BLaER1 (cell line): ENCODE measurements around the gene FBP1.
A peak's percentile ranks its signal among the peaks of the same experiment; 100 is the strongest.

Experiments
- H3K27ac ChIP-seq: shearing (Covaris generic); formaldehyde crosslinking; 2 replicates; pipeline ENCODE4 v1.8.1; 2022
- H3K27me3 ChIP-seq: shearing (Covaris generic); formaldehyde crosslinking; 2 replicates; pipeline ENCODE4 v1.8.1; 2022
- H3K36me3 ChIP-seq: shearing (Covaris generic); formaldehyde crosslinking; 2 replicates; pipeline ENCODE4 v1.8.1; 2022
- H3K4me1 ChIP-seq: shearing (Covaris generic); formaldehyde crosslinking; 2 replicates; pipeline ENCODE4 v1.8.1; 2022
- H3K4me2 ChIP-seq: shearing (Covaris generic); formaldehyde crosslinking; 2 replicates; pipeline ENCODE4 v1.8.1; 2022
- H3K4me3 ChIP-seq: shearing (Covaris generic); formaldehyde crosslinking; 2 replicates; pipeline ENCODE4 v1.8.1; 2022
- H3K9ac ChIP-seq: shearing (Covaris generic); formaldehyde crosslinking; 2 replicates; pipeline ENCODE4 v1.8.1; 2022
- H3K9me3 ChIP-seq: shearing (Covaris generic); formaldehyde crosslinking; 2 replicates; pipeline ENCODE4 v1.8.1; 2022
- H4K20me1 ChIP-seq: shearing (Covaris generic); formaldehyde crosslinking; 2 replicates; pipeline ENCODE4 v1.8.1; 2022
- Cebpa-rat ChIP-seq: shearing (Covaris generic); IDR thresholded peaks from 2 replicates; pipeline ENCODE4 v1.8.1; 2022

FBP1 gene

DNA sequence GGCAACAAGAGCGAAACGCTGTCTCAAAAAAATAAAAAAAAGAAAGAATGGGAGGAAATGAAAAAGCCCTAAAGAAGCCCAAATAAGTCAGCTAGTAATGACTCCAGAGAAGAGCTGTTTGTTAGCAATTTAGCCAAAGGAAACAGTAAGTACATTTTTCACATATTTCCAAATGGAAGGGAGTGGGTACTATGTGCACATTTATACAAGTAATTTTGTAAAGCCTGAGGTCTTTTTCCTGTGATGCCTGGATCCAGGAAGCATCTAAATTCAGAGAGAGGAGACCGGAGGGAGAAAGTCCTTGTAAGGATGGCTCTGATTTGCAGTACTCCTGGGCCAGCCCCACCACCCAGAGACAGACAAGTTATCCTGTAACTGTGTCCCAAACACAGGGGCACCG is 14.7 kb downstream of the FBP1 start:
- Histone ChIP-seq H3K36me3 (no peaks in the 10 kb centered on the region), H3K27me3 (no peaks in the 10 kb centered on the region), H3K4me3 (no peak overlapping the region), H3K27ac (no peak overlapping the region), H3K9ac (no peak overlapping the region), H3K4me1 (peaks cover 22% of the 10 kb centered on the region), H4K20me1 (no peaks in the 10 kb centered on the region), H3K9me3 (no peaks in the 10 kb centered on the region), H3K4me2 (no peak overlapping the region)
- no peak for TF ChIP-seq Cebpa-rat

- no peaks in the 10 kb centered on the region for H3K36me3 ChIP-seq
- H3K4me2 ChIP-seq, result no peak overlapping the region
- H3K9ac ChIP-seq, result no peak overlapping the region
- peaks cover 22% of the 10 kb centered on the region for H3K4me1 ChIP-seq
- no peaks in the 10 kb centered on the region for H3K27me3 ChIP-seq
- H3K27ac ChIP-seq, result no peak overlapping the region
- no peaks in the 10 kb centered on the region for H3K9me3 ChIP-seq
- no peak overlapping the region for H3K4me3 ChIP-seq
- H4K20me1 ChIP-seq, result no peaks in the 10 kb centered on the region
- no peak for TF ChIP-seq Cebpa-rat
These were observed 16.1 kb downstream of the FBP1 start for GRCh38 chr9:94623253-94623652.

- no peak overlapping the region for H3K4me3 ChIP-seq
- H3K9me3 ChIP-seq, result no peaks in the 10 kb centered on the region
- H3K4me1 ChIP-seq, result peaks cover 22% of the 10 kb centered on the region
- H3K27me3 ChIP-seq, result no peaks in the 10 kb centered on the region
- no peaks in the 10 kb centered on the region for H3K36me3 ChIP-seq
- H3K9ac ChIP-seq, result no peak overlapping the region
- H4K20me1 ChIP-seq, result no peaks in the 10 kb centered on the region
- H3K27ac ChIP-seq, result no peak overlapping the region
- peak overlapping the region; percentile 35 for H3K4me2 ChIP-seq
- no peak for TF ChIP-seq Cebpa-rat
These were observed 17.1 kb downstream of the FBP1 start for GRCh38 chr9:94622087-94622800.

GRCh38 chr9:94619026-94619425 is 20.3 kb downstream of the FBP1 start:
- no peaks in the 10 kb centered on the region for H3K36me3 ChIP-seq
- peaks cover 13% of the 10 kb centered on the region for H3K4me1 ChIP-seq
- no peak overlapping the region for H3K27ac ChIP-seq
- H3K9ac ChIP-seq, result no peak overlapping the region
- H3K4me2 ChIP-seq, result no peak overlapping the region
- no peaks in the 10 kb centered on the region for H3K27me3 ChIP-seq
- no peaks in the 10 kb centered on the region for H4K20me1 ChIP-seq
- no peaks in the 10 kb centered on the region for H3K9me3 ChIP-seq
- H3K4me3 ChIP-seq, result no peak overlapping the region
- no peak for TF ChIP-seq Cebpa-rat

- H4K20me1 ChIP-seq, result no peaks in the 10 kb centered on the region
- no peak overlapping the region for H3K4me2 ChIP-seq
- H3K27me3 ChIP-seq, result no peaks in the 10 kb centered on the region
- no peaks in the 10 kb centered on the region for H3K9me3 ChIP-seq
- H3K4me3 ChIP-seq, result no peak overlapping the region
- no peak for TF ChIP-seq Cebpa-rat
- H3K4me1 ChIP-seq, result peaks cover 23% of the 10 kb centered on the region
- H3K27ac ChIP-seq, result no peak overlapping the region
- no peaks in the 10 kb centered on the region for H3K36me3 ChIP-seq
- no peak overlapping the region for H3K9ac ChIP-seq
These were observed 26.3 kb downstream of the FBP1 start for GRCh38 chr9:94613003-94613402.

DNA sequence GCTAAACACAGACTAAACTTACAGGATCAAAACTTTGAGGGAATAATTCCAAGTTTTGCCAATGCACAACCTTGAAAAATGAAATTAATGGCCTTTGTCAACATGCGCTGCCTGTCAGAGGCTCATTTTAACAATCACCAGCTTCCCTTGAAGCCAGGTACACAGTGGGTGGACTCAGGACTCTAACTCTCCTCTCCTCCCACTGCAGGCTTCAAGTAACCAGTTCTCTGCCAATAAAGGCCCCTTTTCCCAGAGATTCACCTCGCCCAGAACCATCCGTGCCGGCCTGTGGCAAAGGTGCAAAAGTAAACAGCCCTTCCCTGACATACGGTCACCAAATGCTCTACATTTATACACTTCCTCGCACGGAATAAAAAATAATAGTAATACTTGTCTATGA is 27.2 kb downstream of the FBP1 start:
- Histone ChIP-seq H3K27me3 (no peaks in the 10 kb centered on the region), H3K4me3 (no peak overlapping the region), H3K9me3 (no peaks in the 10 kb centered on the region), H3K36me3 (no peaks in the 10 kb centered on the region), H3K27ac (no peak overlapping the region), H4K20me1 (no peaks in the 10 kb centered on the region), H3K4me2 (peak overlapping the region; percentile 47), H3K4me1 (peaks cover 23% of the 10 kb centered on the region), H3K9ac (no peak overlapping the region)
- TF ChIP-seq Cebpa-rat, result no peak

DNA sequence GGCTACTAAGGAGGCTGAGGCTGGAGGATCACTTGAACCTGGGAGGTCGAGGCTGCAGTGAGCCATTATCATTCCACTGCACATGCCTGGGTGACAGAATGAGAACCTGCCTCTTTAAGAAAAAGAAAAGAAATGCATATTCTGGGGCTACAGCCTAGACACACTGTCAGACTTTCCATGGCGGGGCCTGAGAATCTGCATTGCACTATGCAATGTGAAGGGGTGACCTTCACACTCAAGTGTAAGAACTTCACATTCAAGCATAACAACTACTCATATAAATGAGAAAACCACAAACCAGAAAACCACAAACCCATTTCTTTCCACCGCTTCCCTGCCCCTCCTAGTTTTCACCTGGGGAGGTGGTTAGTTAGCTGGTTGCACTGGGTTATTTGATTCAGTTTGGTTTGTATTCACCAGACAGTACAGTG is 27.7 kb downstream of the FBP1 start:
- Histone ChIP-seq H3K4me2 (peak overlapping the region; percentile 47), H3K27me3 (no peaks in the 10 kb centered on the region), H3K4me1 (peaks cover 23% of the 10 kb centered on the region), H3K9ac (no peak overlapping the region), H3K4me3 (no peak overlapping the region), H4K20me1 (no peaks in the 10 kb centered on the region), H3K36me3 (no peaks in the 10 kb centered on the region), H3K9me3 (no peaks in the 10 kb centered on the region), H3K27ac (no peak overlapping the region)
- TF ChIP-seq Cebpa-rat, result no peak

- Histone ChIP-seq H4K20me1 (no peaks in the 10 kb centered on the region), H3K36me3 (no peaks in the 10 kb centered on the region), H3K27me3 (no peaks in the 10 kb centered on the region), H3K4me1 (peaks cover 23% of the 10 kb centered on the region), H3K27ac (no peak overlapping the region), H3K9me3 (no peaks in the 10 kb centered on the region), H3K4me2 (peak overlapping the region; percentile 17), H3K9ac (no peak overlapping the region), H3K4me3 (no peak overlapping the region)
- TF ChIP-seq Cebpa-rat, result no peak
These were observed 29.1 kb downstream of the FBP1 start for GRCh38 chr9:94610181-94610606.

DNA sequence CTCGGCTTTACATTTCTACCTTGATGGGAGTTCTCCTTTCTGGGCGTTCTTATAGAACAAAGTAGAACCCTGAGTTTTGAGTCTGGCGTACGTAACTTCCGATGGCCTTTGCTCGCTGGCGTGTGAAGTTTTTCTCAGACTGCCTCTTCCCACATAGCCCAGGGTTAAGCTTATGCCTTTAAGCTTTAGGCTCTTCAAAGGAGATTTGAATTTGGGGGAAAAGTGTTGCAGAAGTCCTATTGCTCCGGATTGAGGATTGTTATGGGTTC is 32.0 kb downstream of the FBP1 start:
- no peak overlapping the region for H3K27ac ChIP-seq
- no peak overlapping the region for H3K4me2 ChIP-seq
- H3K9ac ChIP-seq, result no peak overlapping the region
- peaks cover 41% of the 10 kb centered on the region for H3K4me1 ChIP-seq
- no peak for TF ChIP-seq Cebpa-rat
- no peaks in the 10 kb centered on the region for H4K20me1 ChIP-seq
- no peaks in the 10 kb centered on the region for H3K36me3 ChIP-seq
- H3K27me3 ChIP-seq, result no peaks in the 10 kb centered on the region
- H3K4me3 ChIP-seq, result no peak overlapping the region
- no peaks in the 10 kb centered on the region for H3K9me3 ChIP-seq

DNA sequence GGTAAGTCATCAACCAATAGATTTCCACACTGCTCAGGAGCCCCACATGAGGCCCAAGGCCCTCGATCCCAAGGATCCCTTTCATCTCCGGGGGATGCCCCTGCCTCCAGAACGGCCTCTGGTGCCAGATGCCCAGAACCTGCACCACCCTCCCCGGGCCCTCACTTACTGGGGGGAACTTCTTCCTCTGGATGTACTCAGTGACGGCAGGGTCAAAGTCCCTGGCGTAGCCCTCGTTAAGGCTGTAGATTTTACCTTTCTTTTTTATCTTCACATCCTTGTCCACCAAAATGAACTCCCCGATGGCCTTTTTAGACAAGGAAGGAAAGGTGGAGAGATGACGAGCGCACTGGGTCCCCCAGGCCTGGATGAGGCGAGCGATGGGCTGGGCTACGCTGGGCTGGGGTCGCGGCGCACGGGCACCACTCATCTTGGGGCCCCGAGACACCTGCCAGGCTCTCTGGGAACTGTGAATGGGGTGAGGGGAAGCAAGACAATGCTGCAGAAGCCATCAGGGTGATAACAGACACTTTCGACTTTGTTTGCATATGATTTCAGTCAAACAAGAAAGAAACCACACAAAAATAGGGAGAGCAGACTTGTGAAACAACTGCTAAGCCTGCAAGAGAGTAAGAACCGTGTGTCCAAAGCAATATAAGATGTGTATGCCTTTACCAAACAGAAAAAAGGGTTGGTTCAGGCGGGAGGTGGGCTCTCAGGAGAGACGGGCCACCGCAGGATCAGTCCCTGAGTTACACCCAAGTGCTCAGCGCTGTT is 32.5 kb downstream of the FBP1 start:
- H3K9me3 ChIP-seq, result no peaks in the 10 kb centered on the region
- TF ChIP-seq Cebpa-rat, result no peak
- no peak overlapping the region for H3K9ac ChIP-seq
- no peaks in the 10 kb centered on the region for H3K27me3 ChIP-seq
- H3K36me3 ChIP-seq, result no peaks in the 10 kb centered on the region
- H3K4me1 ChIP-seq, result peaks cover 39% of the 10 kb centered on the region
- no peaks in the 10 kb centered on the region for H4K20me1 ChIP-seq
- no peak overlapping the region for H3K4me3 ChIP-seq
- H3K4me2 ChIP-seq, result no peak overlapping the region
- no peak overlapping the region for H3K27ac ChIP-seq
